HG03469 (cell line): Measurements from ENCODE around the gene PCLO.

Experiments used
- ATAC-seq: cut with Tn5 transposase; IDR thresholded peaks from one replicate; pipeline ENCODE4 v1.9.1; 2021; ENCODE audit warnings: mild to moderate bottlenecking, moderate library complexity, moderate number of reproducible peaks; ENCODE audit not compliant: unreplicated experiment

PCLO gene

GRCh38 chr7:82841828-82842227 is 320.9 kb downstream of the PCLO start:
- ATAC-seq: no peak

DNA sequence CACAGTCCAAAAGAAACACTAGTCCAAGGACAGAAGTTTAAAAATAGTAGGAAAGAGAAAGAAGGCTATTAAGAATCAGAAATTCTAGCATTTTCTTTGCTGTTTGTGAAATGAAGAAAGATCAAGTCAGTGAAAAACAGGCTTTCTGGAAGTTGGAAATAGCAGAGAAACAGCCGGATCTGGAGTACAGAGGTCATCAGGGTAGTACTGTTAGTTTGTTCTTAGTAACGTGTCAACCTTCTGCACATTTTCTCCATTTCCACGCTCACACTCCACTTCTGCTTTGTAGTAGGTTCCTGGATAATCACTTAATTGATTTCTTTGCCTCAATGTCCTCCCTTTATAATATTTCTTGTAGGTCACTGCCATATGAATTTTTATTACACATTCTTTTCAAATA is 322.6 kb downstream of the PCLO start:
- ATAC-seq: no peak

DNA sequence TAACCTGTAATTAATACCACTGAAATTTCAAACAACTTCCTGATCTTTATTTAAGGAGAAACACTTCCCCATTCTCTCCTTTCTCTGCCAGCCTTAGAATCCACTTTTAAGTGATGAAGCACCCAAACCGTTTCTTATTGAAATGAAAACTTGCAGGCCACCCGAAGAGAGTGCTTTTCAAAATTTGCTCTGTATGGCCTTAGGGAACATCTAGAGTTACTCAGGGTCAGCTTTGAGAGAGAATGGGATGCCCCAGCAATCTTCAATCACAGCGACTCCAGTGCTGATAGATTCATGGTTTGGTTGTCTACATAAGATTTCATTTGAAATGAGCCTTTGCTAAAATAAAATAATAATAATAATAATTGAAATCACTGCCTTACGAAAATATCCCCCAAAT is 323.1 kb downstream of the PCLO start:
- no peak for ATAC-seq

GRCh38 chr7:82839063-82839462 is 323.6 kb downstream of the PCLO start:
- no peak for ATAC-seq

- ATAC-seq: no peak
These were observed 324.4 kb downstream of the PCLO start for GRCh38 chr7:82838314-82838713.

DNA sequence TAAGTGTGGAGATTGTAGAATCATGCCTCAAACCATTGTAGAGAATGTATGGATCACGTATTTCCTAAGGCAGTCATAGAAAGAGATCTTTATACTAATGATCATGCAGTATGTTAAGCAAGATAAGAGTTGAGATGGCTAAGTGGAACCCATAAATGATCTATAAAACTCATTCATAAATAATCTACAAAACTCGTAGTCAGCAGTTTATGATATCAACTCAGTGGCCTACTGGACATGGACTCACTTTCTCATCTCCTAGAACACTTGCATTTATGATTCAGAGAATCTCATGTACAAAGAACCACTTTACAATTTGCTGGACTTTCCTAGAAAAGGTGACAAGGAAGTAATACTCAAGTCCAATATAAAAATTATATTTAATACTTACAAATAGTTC is 339.6 kb downstream of the PCLO start:
- no peak for ATAC-seq

DNA sequence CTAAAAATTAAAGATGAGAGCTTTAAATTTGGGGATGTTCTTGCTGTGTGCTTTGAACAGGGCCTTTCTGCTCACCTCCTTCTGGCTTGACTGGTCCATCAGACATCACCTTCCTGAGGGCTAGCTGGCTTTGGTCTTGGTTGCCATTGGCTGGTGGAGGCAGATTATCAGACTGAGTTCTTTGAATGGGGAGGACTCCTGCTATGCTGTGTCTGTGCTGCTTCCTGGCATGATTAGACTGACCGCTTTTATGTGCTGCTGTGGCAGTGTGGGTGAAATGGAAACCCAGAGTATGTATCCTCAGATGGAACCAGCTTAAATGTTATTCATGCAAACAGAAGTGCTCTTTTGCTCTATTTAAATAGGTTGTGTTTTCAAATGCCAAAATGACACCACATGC is 341.6 kb downstream of the PCLO start:
- no peak for ATAC-seq

GRCh38 chr7:82818171-82818570 is 344.5 kb downstream of the PCLO start:
- no peak for ATAC-seq

DNA sequence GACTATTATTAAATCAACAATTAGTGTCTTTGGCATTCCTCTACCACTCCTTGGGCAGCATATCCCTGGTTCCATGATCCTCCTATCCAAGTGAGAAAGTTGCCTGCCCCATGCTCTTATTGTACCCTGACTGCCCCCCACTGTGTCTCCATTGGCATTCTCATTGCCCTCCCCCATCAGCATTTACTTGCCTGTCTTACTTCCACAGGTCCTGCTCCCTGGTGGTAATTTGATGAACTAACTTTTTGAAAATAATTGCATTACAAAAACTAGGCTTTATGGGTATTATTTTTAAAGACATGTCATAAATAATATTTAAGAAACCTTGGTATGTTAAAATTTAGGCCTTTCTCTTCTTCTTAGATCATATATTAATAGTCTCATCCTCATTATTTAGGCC is 346.4 kb downstream of the PCLO start:
- no peak for ATAC-seq

- ATAC-seq: peak; percentile 82
These were observed 352.0 kb downstream of the PCLO start for GRCh38 chr7:82810558-82811259.

GRCh38 chr7:82808633-82809032 is 354.1 kb downstream of the PCLO start:
- no peak for ATAC-seq

DNA sequence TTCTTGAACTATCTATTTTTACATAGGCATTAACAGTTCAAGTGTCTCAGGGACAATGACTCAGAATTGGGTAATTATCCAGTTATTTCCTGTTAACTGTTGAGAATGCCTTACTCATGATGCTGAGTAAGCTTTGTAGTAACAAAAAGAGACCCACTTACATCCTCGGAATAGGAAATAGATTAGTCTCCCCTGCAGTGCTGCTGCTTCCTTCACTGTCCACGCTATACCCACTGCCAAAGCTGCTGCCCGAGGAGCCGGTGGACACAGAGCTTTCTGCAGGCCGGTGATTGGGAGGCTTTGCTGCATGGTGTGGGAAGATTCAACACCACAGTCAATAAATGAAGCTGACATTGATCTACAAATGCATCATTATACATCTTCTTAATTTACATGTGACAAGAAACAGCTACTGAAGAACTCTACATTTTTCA is 357.1 kb downstream of the PCLO start:
- ATAC-seq: no peak

DNA sequence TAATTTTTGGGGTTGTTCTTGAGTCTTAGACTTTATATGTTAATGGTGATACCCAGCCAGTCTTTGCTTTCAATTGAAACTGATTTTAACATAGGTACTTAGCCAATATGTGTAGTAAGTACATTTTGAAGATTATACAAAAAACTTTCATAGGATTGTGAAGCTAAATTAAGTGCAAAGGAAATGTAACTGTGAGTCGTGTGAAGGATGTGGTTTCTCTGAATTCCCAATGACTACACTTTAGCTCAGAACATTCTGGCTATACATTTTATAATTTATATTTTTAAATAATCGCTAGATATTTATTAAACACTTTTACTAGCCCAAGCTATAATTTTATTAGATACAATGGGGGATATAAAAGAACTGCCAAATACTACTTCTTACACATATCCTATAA is 359.3 kb downstream of the PCLO start:
- no peak for ATAC-seq

- no peak for ATAC-seq
These were observed 372.6 kb downstream of the PCLO start for GRCh38 chr7:82789883-82790609.

GRCh38 chr7:82778021-82778420 is 384.7 kb downstream of the PCLO start:
- no peak for ATAC-seq

DNA sequence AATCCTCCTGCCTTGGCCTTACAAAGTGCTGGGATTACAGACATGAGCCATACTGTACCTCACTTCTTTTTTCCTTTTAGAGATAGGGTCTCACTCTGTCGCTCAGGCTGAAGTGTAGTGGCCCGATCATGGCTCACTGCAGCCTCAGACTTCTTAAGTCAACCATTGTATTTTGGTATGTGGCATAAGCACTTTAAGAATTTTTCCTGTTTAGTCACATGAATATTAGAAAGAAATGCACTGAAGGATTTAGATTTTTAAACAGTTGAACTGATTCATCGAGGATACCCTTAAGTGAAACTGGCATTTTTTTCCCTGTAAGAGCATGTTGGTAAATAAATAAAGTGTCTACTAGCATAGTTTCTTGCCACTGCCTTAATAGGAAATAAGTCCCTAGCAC is 399.8 kb downstream of the PCLO start:
- ATAC-seq: no peak

- no peak for ATAC-seq
These were observed 401.9 kb downstream of the PCLO start for GRCh38 chr7:82760831-82761230.

- ATAC-seq: no peak
These were observed 402.6 kb downstream of the PCLO start for GRCh38 chr7:82760074-82760473.

DNA sequence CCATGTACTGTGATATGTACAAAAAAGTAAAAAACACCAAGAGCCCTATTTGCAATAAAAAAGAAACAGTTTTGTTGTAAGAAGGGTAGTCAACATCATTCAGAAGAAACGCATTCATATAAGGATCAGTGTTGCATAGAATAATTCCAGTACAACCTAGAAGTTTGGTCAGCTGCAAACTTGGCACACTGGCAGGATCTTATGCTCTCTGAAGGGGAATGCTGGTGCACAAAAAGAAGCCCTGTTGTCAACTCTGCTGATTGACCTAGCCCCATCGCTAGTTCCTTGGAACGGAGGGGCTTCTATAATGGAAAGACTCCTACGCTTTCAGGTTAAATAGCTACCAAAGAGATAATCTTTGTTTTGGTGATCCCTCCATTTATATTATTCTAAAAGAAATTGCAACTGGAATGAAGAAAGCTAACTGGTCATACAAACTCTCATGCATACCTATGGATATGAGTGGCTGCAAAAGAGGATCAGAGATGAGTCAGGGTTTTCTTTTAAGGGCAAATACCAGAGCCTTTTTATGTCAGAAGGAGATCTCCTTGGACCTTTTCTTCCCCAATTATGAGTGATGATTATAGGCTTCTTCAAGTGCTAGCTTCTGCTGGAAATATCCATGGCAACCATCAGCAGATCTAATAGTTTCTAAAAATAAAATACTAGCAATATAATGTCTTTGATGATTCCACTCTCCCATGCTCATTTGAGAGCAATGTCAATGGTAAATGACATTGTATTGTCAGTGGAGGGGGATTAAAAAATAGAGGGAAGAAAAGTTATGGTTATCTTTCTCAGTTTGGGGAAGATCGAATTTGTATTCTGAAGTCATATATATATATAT is 406.8 kb downstream of the PCLO start:
- no peak for ATAC-seq

GRCh38 chr7:82750007-82750406 is 412.7 kb downstream of the PCLO start:
- ATAC-seq: no peak

GRCh38 chr7:82745820-82746219 is 416.9 kb downstream of the PCLO start:
- ATAC-seq: no peak

- no peak for ATAC-seq
These were observed 417.6 kb downstream of the PCLO start for GRCh38 chr7:82745117-82745516.
